GM12873 (cell line): ENCODE results near the gene RPL10A.

Source experiments
- TF ChIP-seq, protein P1 (sequence below): IDR thresholded peaks from 2 replicates; pipeline ENCODE4 v1.5.1; 2012; ENCODE audit warnings: low read depth, mild to moderate bottlenecking, moderate library complexity, low read length, control low read depth; ENCODE audit not compliant: insufficient read depth; ENCODE audit errors: missing control alignments

The RPL10A gene

DNA sequence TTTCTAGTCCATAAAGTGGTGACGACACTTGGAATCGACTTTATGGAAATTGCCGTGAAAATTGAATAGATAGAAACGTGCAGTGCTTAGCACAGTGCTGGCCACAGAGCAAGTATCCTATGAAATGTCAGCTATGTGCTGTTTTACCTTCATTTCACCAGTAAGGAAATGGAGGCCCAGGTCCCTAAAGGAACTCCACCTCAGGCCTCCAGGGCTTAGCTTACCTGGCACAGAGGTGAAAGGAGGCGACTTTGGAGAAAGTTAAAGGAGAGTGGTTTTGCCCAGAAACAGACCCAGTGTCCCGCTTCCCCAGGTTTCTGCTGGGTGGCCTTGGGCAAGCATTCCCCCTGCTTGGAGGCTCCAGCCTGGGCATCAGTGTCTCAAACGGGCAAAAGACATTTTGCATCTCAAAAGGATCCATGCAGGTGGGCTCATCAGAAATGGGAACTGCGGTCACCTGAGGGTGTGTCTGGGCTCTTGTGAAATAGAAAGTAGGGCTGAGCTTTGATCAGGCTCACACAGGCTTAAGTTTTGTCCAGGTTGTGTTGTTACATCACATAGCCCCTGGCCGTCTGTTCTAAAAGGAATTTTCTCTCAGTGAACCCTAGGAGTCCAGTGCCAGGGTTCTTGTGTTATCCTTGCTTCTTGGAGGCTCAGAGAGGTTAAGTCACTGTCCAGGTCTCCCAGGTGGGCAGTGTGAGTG lies 51.3 kb downstream of the RPL10A start:
- TF ChIP-seq, protein P1, sequence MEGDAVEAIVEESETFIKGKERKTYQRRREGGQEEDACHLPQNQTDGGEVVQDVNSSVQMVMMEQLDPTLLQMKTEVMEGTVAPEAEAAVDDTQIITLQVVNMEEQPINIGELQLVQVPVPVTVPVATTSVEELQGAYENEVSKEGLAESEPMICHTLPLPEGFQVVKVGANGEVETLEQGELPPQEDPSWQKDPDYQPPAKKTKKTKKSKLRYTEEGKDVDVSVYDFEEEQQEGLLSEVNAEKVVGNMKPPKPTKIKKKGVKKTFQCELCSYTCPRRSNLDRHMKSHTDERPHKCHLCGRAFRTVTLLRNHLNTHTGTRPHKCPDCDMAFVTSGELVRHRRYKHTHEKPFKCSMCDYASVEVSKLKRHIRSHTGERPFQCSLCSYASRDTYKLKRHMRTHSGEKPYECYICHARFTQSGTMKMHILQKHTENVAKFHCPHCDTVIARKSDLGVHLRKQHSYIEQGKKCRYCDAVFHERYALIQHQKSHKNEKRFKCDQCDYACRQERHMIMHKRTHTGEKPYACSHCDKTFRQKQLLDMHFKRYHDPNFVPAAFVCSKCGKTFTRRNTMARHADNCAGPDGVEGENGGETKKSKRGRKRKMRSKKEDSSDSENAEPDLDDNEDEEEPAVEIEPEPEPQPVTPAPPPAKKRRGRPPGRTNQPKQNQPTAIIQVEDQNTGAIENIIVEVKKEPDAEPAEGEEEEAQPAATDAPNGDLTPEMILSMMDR, result no peak
